Mucosa of descending colon (tissue), 3 donors: ENCODE measurements around the gene NRCAM. TPM values are rescaled to one million over a fixed set of nuclear protein-coding genes. Genes with fewer than 3 reads are reported as not detected.

Experiments
- ATAC-seq: fragments of 200-7000 bp; cut with Tn5 transposase; one replicate; pipeline ENCODE4 v1.9.1; 2020; ENCODE audit warnings: mild to moderate bottlenecking, moderate library complexity
- DNase-seq, 3 donors: peaks; one replicate each; pipeline ENCODE4 v3.0.0-alpha.2; 2020
- H3K36me3 ChIP-seq: fragments of 200-600 bp; one replicate; pipeline ENCODE4 v1.8.0; 2021; ENCODE audit warnings: low read depth, mild to moderate bottlenecking
- H3K4me1 ChIP-seq: fragments of 200-600 bp; one replicate; pipeline ENCODE4 v1.8.0; 2021; ENCODE audit warnings: low read depth, mild to moderate bottlenecking
- H3K4me3 ChIP-seq: fragments of 200-600 bp; one replicate; pipeline ENCODE4 v1.8.0; 2021; ENCODE audit warnings: mild to moderate bottlenecking
- H3K9me3 ChIP-seq: fragments of 200-600 bp; one replicate; pipeline ENCODE4 v1.8.0; 2021; ENCODE audit warnings: mild to moderate bottlenecking
- intact Hi-C, 2 donors: fragments of 100-400 bp; cut with DNase I in 1 of 2; cut with micrococcal nuclease in 1 of 2; formaldehyde crosslinking; loops; one replicate each; pipeline versions ENCODE4 v1.11.0 to v1.11.1; 2022; cut with DNase I, micrococcal nuclease
- total RNA-seq, 3 donors: library from RNA; stranded (reverse); fragmentation: NEBNext Ultra II Directional in 2 of 3; extraction: Animal tissue kit (Norgen Biotek cat#: 25700) in 2 of 3; gene quantifications; one replicate each; pipeline versions ENCODE4 v1.2.1 to v1.2.4, GENCODE V29; 2021 to 2023
- TF ChIP-seq, protein P1 (sequence below): fragments of 200-600 bp; IDR thresholded peaks from one replicate; pipeline ENCODE4 v1.8.0; 2022; ENCODE audit warnings: antibody characterized with exemption, mild to moderate bottlenecking
- donor health status: DM: no; HTN: no; CAD: no; lungs with moderate emphysema.
- donor health status: DM: no; HTN: no; CAD: no.
- donor health status: DM: no; HTN: yes; CAD: no.

Gene NRCAM
- total RNA-seq, 3 donors from 2014 or later = 1.0 to 3.4 (median 2.3) TPM

- Histone ChIP-seq H3K4me3 (no peak overlapping the region), H3K4me1 (no peaks in the 10 kb centered on the region), H3K9me3 (no peaks in the 10 kb centered on the region), H3K36me3 (no peaks in the 10 kb centered on the region)
- ATAC-seq = no peak
- TF ChIP-seq, protein P1, sequence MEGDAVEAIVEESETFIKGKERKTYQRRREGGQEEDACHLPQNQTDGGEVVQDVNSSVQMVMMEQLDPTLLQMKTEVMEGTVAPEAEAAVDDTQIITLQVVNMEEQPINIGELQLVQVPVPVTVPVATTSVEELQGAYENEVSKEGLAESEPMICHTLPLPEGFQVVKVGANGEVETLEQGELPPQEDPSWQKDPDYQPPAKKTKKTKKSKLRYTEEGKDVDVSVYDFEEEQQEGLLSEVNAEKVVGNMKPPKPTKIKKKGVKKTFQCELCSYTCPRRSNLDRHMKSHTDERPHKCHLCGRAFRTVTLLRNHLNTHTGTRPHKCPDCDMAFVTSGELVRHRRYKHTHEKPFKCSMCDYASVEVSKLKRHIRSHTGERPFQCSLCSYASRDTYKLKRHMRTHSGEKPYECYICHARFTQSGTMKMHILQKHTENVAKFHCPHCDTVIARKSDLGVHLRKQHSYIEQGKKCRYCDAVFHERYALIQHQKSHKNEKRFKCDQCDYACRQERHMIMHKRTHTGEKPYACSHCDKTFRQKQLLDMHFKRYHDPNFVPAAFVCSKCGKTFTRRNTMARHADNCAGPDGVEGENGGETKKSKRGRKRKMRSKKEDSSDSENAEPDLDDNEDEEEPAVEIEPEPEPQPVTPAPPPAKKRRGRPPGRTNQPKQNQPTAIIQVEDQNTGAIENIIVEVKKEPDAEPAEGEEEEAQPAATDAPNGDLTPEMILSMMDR = no peak
- DNase-seq = no peak
- intact Hi-C loops = no loop called here
Measured at GRCh38 chr7:108157606-108158335, 298.5 kb downstream of the NRCAM start.

GRCh38 chr7:108156897-108157605 lies 299.2 kb downstream of the NRCAM start:
- no peak for DNase-seq
- TF ChIP-seq, protein P1 = no peak
- H3K4me1 ChIP-seq = no peaks in the 10 kb centered on the region
- no peak overlapping the region for H3K4me3 ChIP-seq
- no peaks in the 10 kb centered on the region for H3K36me3 ChIP-seq
- intact Hi-C loops = no loop called here
- ATAC-seq = no peak
- no peaks in the 10 kb centered on the region for H3K9me3 ChIP-seq

GRCh38 chr7:108152198-108152597 lies 304.0 kb downstream of the NRCAM start:
- no peaks in the 10 kb centered on the region for H3K36me3 ChIP-seq
- H3K4me3 ChIP-seq = no peak overlapping the region
- H3K4me1 ChIP-seq = no peaks in the 10 kb centered on the region
- TF ChIP-seq, protein P1 = no peak
- intact Hi-C loops = no loop called here
- ATAC-seq (no peak), DNase-seq (no peak)
- no peaks in the 10 kb centered on the region for H3K9me3 ChIP-seq

DNA sequence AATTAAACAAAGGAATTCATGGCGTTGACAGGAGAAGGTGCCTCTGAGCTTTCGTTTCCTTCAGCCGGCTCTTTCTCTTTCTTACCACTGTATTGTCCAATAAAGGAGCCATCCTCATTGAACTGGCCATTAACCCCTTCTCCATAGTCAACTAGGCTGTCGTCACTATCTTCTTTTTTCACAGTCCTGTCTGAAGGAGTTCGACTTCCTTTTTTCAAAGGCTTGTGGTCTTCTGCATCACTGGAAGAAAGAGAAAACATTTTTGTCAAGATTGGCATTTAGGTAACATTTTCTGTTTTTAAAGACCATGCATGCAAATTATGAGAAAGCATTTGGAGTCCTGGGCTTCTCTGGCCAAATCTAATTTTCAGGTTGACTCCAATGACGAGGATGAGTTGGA lies 306.3 kb downstream of the NRCAM start:
- TF ChIP-seq, protein P1 = no peak
- Histone ChIP-seq H3K4me3 (no peak overlapping the region), H3K36me3 (no peaks in the 10 kb centered on the region), H3K4me1 (no peaks in the 10 kb centered on the region), H3K9me3 (no peaks in the 10 kb centered on the region)
- no peak for ATAC-seq
- intact Hi-C loops = no loop called here
- DNase-seq = no peak

DNA sequence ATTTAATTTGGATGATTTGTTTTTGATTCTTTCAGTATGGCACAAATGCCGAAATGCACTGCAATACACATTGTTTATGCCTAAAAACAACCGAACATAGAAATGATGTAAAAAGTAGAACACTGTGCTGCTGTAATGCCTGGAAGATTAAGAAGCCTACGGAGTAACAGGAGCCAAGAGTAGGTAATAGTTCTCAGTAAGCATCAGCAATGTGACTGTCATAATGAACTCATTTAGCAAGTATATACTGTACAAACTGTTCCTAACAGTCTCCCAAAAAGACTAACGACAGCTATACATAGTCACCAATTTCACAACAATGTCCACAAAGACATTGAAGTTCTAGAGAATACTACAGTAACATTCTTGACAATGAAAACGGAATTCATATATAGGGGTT lies 307.1 kb downstream of the NRCAM start:
- no peaks in the 10 kb centered on the region for H3K36me3 ChIP-seq
- no peaks in the 10 kb centered on the region for H3K9me3 ChIP-seq
- intact Hi-C loops = no loop called here
- ATAC-seq (no peak), DNase-seq (no peak)
- TF ChIP-seq, protein P1 = no peak
- H3K4me3 ChIP-seq = no peak overlapping the region
- H3K4me1 ChIP-seq = no peaks in the 10 kb centered on the region
